GM20000 (cell line): ENCODE measurements around the gene CLCA1.
A peak's percentile ranks its signal among the peaks of the same experiment; 100 is the strongest.

Source experiments
- DNase-seq: peaks from one replicate; pipeline ENCODE4 v3.0.0; 2012; ENCODE audit warnings: low spot score
- TF ChIP-seq, protein P1 (sequence below): IDR thresholded peaks from 2 replicates; pipeline ENCODE4 v1.5.1; 2012; ENCODE audit warnings: mild to moderate bottlenecking, control low read depth; ENCODE audit errors: extremely low read depth, missing control alignments

CLCA1 gene

DNA sequence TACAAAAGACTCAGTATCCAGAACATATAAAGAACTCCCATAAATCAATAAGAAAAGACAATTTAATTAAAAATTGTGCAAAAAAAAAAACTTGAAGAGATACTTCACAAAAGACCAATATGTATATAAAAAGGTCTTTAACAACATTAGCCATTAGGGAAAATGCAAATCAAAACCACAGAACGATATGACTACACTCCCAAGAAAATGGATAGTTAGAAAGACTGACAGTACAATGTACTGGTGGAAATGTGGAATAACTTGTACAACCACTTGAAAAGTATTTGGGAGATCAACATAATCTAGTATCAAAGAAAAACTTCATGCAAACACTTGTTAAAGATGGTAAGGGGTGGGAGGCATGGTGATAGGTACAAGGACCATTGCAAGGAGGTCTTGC, 3.9 kb upstream of the CLCA1 start:
- TF ChIP-seq, protein P1, sequence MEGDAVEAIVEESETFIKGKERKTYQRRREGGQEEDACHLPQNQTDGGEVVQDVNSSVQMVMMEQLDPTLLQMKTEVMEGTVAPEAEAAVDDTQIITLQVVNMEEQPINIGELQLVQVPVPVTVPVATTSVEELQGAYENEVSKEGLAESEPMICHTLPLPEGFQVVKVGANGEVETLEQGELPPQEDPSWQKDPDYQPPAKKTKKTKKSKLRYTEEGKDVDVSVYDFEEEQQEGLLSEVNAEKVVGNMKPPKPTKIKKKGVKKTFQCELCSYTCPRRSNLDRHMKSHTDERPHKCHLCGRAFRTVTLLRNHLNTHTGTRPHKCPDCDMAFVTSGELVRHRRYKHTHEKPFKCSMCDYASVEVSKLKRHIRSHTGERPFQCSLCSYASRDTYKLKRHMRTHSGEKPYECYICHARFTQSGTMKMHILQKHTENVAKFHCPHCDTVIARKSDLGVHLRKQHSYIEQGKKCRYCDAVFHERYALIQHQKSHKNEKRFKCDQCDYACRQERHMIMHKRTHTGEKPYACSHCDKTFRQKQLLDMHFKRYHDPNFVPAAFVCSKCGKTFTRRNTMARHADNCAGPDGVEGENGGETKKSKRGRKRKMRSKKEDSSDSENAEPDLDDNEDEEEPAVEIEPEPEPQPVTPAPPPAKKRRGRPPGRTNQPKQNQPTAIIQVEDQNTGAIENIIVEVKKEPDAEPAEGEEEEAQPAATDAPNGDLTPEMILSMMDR = no peak
- DNase-seq = no peak

DNA sequence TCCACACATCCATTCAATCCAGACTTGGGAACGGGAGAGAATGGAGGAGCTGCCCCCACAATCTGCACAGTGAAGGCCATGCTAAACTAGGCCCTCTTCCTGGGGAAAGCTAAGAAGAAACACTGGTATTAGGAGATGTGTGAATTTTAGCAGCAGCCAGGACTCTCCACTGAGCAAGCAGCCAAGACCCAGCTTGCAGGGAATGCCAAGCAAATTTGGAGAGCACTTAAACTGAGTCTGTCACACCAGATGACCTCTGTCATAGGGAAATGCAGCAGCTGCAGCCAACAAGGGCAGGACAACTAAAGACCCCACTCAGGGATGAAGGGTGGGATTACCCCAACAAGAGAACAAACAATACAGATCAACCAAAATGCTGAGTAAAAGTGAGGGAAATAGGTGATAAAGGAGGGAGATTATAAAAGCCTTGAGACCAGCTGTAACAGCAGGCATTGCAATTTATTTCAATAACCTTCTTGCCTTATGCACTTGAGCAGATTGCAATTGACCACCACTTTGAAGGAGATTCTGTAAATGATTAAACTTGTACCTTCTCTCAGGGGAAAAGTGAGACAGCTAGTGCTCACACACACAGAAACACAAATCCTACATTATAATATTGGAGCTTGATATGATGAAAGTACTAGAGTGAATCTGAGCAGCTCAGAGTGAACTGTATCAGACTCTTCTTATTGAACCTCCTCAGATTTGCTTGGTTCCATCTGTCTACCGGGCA, 2.5 kb upstream of the CLCA1 start:
- TF ChIP-seq, protein P1 = no peak
- DNase-seq = no peak

- TF ChIP-seq, protein P1 = no peak
- no peak for DNase-seq
These were observed 1.7 kb upstream of the CLCA1 start for GRCh38 chr1:86466986-86467385.

- TF ChIP-seq, protein P1 = no peak
- peak; percentile 32 for DNase-seq
These were observed 2.1 kb downstream of the CLCA1 start for GRCh38 chr1:86470859-86471258.

- TF ChIP-seq, protein P1 = no peak
These were observed 2.6 kb downstream of the CLCA1 start for GRCh38 chr1:86471291-86471690.

DNA sequence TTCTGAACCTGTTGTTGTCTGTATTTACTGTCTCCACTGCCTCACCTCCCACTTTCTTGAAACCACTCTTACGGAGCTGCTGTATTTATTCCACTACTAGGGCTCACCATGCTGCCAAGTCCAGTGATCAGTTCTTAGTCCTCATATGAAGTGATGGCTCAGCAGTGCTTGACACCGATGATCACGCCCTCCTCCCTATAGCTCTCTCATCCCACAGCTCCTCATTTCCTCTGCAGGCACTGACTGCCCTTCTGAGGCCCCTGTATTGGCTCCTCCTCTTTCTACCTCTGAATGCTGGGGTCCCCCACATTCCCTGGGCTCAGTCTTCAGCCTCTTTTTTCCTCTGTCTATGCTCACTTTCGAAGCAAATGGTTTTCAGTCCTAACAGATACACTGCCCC, 3.4 kb downstream of the CLCA1 start:
- TF ChIP-seq, protein P1 = no peak
- no peak for DNase-seq

More at GRCh38 chr1:86471291-86471690, 2.6 kb downstream of the CLCA1 start:
- no peak for DNase-seq

DNA sequence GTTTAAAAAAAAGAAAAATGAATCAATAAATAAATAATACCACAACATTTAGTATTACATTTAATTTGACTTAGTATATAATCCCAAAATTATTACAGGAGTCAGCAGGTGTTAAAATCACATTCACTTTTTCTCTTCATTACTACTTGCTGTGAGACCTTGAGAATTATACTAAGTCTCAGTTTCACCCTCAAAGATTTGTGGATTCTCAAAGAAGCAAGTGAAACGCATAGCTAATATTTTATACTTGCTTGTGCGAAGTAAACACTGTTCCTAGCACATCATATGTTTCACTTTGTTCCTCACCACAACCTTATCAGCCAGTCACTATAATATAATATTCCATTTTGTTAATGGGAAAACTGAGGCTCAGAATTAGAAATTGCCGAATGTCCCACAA, 4.0 kb downstream of the CLCA1 start:
- TF ChIP-seq, protein P1 = no peak
- DNase-seq = no peak
